GM10847 (cell line): ENCODE measurements around the gene MYOM1.

Experiments
- POLR2A ChIP-seq: IDR thresholded peaks from 2 replicates; pipeline ENCODE4 v1.6.1; 2011; ENCODE audit not compliant: insufficient read length; ENCODE audit errors: extremely low read depth

MYOM1 gene

GRCh38 chr18:3157086-3157485, 62.7 kb downstream of the MYOM1 start:
- TF ChIP-seq POLR2A, result no peak

- TF ChIP-seq POLR2A, result no peak
Observed at GRCh38 chr18:3156325-3156640, 63.5 kb downstream of the MYOM1 start.

DNA sequence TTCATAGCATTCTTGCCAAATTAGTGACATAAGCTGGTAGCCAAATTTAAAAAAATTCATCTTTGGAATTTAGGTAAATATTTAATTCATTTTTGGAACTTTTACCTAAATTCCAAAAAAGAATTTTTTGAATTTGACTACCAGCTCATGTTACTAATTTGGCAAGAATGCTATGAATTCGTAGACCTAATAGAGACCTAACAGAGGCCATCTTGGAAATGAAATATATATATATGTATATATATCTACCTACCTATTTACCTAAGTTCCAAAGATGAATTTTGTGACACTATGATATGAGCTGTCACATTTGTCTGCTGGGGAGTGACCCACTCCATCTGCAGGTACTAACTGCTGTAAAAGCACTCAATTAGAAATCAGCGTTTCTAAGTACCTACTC, 65.6 kb downstream of the MYOM1 start:
- TF ChIP-seq POLR2A, result no peak

DNA sequence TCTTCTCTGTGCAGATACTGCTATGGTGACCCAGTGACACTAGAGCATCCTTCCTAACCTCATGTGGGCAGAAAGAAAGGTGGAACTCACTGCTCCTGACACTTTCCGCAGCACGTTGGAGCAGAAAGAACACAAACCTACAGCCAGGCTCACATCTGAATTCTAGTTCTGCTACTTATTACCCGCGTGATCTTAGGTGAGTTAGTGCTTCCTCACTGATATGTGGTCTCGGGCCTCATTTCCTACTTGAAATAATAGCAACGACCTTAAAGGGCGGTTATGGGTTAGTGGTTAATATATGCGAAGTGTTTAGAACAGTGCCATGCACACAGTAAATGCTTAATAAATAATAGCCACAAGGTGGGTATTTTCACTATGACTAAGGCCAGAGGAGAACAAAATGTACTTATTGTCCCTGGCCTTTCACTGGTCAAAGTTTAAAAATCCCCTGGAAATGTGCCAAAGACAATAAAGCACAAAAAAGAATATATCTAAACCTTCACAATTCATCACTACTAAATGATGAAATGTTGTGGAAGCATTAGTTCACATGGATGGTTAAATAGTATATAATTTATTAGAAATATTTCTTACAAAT, 66.6 kb downstream of the MYOM1 start:
- no peak for TF ChIP-seq POLR2A

DNA sequence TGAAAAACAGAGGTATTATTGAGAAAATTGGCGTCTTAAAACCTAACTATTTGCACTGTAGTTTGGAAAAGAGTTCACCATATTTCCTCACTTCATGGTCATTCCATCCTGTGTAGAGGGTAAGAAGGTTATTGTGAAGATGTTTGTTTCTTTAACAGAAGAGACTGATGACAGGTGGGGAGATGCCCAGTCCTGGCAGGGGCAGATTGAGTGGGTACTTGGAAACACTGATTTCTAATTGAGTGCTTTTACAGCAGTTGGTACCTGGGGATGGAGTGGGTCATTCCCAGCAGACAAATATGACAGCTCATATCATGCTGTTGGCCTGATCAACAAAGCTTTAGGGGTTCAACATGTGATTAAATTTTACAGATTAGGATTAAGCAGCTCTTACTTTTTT, 67.5 kb downstream of the MYOM1 start:
- TF ChIP-seq POLR2A, result no peak

DNA sequence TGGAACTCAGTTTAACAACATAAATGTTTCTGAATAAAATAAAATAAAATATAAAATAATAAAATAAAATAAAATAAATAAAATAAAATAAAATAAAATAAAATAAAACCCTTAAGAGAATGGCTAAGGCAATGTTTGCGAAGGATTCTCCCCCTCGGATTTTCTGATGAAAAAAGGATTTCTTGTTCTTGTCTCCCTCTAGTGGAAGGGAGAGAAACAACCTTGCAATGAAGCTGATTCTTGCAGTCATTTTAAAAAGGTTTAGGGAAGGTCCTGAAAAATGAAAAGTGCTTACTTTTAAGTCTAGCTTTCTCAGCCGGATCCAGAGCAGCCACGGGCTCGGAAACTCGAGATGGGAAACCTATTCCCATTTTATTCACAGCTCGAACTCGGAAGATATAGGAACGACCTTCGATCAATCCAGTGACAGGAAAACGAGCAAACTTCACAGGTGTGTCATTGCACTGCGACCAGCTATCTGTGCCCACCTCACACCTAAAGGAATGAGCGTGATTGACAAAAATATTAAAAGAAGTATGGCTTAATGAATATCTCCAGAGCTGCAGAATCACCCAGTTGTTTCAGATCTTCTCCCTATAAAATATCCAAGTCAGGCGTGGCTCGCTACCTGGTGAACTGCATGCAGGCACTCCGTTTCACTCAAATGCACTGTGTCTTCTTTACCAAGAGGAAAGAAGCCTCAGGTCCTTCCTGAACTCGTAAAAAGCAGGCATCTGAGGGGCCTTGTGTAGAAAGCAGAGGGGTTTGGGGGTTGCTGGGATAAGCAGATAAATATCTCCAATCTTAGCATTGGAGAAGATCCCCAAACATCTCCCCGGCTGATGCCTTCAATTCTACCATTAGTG, 68.1 kb downstream of the MYOM1 start:
- no peak for TF ChIP-seq POLR2A

- TF ChIP-seq POLR2A, result no peak
Observed at GRCh38 chr18:3150688-3151087, 69.1 kb downstream of the MYOM1 start.

DNA sequence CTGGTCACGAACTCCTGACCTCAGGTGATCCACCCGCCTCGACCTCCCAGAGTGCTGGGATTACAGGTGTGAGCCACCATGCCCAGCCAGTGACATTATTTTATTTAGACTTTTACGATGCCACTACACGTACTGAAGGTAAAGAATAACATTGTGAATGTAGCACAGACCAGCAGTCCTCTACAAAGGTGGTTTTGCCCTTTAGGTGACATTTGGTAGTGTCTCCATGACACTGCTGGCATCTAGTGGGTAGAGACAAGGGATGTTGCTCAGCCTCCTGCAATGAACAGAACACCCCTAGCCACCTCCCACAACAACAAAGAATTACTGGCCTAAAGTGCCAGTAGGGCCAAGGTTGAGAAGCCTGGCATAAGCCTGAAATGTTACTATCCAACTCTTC, 69.5 kb downstream of the MYOM1 start:
- TF ChIP-seq POLR2A, result no peak

- no peak for TF ChIP-seq POLR2A
Observed at GRCh38 chr18:3148930-3149535, 70.7 kb downstream of the MYOM1 start.

- TF ChIP-seq POLR2A, result no peak
Observed at GRCh38 chr18:3147935-3148554, 71.7 kb downstream of the MYOM1 start.

DNA sequence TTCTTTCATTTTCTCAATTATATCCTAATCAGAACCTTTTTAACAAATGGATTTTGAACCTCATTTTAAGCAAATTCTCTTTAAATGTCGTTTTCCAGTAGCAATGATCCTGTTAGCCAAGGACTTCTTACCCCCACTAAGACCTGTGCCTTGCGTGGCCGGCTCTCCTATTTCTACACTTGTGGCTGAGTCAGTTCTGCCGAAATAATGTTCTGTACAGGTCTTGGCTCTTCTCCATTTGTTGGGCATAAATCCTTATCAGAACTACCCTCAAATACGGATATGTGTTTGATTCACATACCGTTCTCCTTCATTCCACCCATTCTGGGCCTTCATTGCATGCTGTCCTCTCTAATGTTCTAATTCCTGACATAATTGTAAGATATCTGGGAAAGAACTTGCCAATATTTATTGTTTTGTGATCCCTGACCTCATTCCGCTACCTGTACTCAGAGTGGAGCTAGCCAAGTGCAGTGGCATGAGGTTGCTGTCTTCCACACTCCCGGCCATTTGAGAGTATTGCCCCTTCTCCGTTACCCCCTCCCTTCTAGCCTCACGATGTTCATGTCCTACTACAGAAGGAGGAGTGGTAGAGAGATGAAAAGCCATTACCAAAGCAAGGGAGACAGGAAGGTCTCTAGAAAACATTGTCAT, 78.7 kb downstream of the MYOM1 start:
- TF ChIP-seq POLR2A, result no peak

DNA sequence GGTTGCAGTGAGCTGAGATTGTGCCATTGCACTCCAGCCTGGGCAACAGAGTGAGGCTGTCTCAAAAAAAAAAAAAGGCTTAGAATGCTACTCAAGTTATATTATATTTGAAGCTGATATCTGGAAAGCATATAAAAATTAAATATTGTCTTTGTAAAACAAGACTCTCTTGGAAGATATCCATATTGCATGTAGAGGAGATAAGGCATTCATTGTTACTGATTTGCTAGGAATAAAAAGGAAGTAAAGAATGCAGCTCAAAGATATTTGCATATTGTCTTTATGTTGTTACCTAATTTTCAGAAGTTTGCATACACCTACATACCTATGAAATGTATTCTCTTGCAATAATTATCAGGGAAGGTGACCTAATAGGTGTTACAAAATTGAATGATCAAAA, 79.4 kb downstream of the MYOM1 start:
- TF ChIP-seq POLR2A, result no peak

DNA sequence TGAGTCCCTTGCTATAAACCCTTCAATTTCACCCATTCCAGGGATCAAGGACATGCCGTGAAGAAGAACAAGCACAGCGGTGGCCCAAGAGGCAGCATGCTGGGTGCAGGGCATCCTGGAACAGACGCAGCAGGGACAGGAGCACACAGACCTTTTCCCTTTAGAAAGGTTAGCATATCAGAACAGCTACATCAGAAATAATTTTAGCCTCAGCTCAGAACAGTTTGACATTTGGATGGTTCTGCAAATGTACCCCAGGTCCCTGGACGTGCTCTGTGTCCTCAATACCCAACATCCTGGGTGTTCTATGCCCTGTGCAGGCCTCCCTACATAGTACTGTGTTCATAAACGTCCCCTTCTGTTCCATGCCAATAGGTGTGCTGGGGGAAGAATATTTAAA, 80.4 kb downstream of the MYOM1 start:
- no peak for TF ChIP-seq POLR2A

GRCh38 chr18:3138274-3138975, 81.3 kb downstream of the MYOM1 start:
- no peak for TF ChIP-seq POLR2A

- TF ChIP-seq POLR2A, result no peak
Observed at GRCh38 chr18:3135536-3135935, 84.2 kb downstream of the MYOM1 start.
